ENCODE measurements around the gene MPHOSPH6.

MPHOSPH6 gene

GRCh38 chr16:82184213-82184612 lies 14.2 kb upstream of the MPHOSPH6 start:
- TF ChIP-seq, protein P1, sequence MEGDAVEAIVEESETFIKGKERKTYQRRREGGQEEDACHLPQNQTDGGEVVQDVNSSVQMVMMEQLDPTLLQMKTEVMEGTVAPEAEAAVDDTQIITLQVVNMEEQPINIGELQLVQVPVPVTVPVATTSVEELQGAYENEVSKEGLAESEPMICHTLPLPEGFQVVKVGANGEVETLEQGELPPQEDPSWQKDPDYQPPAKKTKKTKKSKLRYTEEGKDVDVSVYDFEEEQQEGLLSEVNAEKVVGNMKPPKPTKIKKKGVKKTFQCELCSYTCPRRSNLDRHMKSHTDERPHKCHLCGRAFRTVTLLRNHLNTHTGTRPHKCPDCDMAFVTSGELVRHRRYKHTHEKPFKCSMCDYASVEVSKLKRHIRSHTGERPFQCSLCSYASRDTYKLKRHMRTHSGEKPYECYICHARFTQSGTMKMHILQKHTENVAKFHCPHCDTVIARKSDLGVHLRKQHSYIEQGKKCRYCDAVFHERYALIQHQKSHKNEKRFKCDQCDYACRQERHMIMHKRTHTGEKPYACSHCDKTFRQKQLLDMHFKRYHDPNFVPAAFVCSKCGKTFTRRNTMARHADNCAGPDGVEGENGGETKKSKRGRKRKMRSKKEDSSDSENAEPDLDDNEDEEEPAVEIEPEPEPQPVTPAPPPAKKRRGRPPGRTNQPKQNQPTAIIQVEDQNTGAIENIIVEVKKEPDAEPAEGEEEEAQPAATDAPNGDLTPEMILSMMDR (IDR thresholded peaks at IDR 0.05; ENCODE audit: low read depth, low read length, missing control alignments): no peak
- H3K4me3 ChIP-seq (ENCODE audit: low read depth, low read length): no peak overlapping the region
- no peak for DNase-seq (ENCODE audit: low read depth)

DNA sequence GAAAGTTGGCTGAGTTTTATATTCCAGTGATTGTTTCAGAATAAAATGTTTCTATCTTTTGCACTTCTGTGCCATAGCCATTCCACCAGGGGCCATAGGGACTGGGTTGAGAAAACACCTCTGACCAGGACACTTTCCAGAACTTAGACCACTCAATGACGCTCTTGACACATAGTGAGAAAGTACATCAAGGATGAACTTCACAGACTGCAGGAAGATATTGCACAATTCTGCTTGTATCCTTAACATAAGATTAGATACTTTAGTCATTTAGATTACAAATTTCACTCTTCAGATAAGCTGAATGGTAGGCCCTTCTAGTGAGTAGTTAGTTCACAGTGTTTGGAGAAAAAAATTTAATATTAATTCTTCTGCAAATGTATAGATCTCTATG lies 13.0 kb upstream of the MPHOSPH6 start:
- TF ChIP-seq, protein P1 (IDR thresholded peaks at IDR 0.05; ENCODE audit: low read depth, low read length, missing control alignments): no peak
- no peak overlapping the region for H3K4me3 ChIP-seq (ENCODE audit: low read depth, low read length)
- DNase-seq (ENCODE audit: low read depth): no peak

DNA sequence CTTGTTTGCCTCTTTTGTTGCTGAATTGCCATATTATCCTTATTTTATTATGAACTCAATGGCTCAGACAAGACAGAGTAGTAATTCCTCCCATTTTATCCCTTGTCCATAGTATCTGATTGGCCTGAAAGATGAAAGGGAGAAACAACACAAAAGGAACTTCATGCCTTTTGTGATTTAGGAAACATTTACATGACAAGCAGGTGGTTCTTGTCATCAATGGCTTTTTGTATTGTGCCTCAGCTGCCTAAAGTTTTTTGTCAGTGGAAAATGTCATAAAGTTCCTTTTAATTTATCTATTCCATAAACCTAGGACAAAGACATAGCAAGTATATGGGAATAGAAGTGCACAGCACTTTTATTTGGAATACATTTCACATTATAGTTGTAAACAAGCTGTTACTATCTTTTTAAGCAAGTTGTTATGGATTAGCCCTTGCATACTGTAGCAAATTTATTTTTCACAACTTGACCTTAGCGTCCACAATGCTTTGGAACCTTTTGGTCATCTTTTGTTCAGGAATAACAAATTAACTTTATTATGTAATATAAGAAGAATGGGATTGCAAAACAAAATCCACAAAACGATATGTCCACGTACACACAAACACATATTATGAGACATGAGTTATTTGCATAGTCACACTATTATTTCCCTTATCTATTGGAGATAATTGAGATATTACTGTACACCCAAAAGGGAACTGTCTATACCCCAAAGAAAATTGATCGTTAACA lies 12.4 kb upstream of the MPHOSPH6 start:
- TF ChIP-seq, protein P1 (IDR thresholded peaks at IDR 0.05; ENCODE audit: low read depth, low read length, missing control alignments): no peak
- H3K4me3 ChIP-seq (ENCODE audit: low read depth, low read length): no peak overlapping the region
- no peak for DNase-seq (ENCODE audit: low read depth)

GRCh38 chr16:82181461-82182185 lies 11.6 kb upstream of the MPHOSPH6 start:
- DNase-seq (ENCODE audit: low read depth): no peak
- H3K4me3 ChIP-seq (ENCODE audit: low read depth, low read length): no peak overlapping the region
- TF ChIP-seq, protein P1 (IDR thresholded peaks at IDR 0.05; ENCODE audit: low read depth, low read length, missing control alignments): no peak

DNA sequence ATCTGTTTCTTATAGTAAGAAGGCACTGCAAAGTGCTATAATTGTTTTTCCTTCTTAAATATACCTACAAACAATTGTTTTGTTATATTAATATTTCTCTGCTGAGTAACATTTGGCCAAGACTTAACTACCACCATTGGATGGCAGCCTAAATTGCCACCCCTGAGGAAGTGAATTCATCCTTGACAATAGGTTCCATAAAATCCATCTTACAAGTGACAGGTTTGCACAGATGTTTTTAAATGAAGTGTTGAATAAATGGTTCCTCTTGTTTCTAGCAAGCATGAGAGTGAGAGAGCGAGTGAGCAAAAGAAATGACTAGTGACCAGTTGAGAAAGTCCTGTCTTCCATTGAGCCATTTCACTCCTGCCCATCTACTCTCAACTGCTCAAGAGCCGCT lies 8.3 kb upstream of the MPHOSPH6 start:
- no peak overlapping the region for H3K4me3 ChIP-seq (ENCODE audit: low read depth, low read length)
- DNase-seq (ENCODE audit: low read depth): no peak
- TF ChIP-seq, protein P1 (IDR thresholded peaks at IDR 0.05; ENCODE audit: low read depth, low read length, missing control alignments): no peak

GRCh38 chr16:82177555-82177954 lies 7.5 kb upstream of the MPHOSPH6 start:
- TF ChIP-seq, protein P1 (IDR thresholded peaks at IDR 0.05; ENCODE audit: low read depth, low read length, missing control alignments): no peak
- H3K4me3 ChIP-seq (ENCODE audit: low read depth, low read length): no peak overlapping the region
- no peak for DNase-seq (ENCODE audit: low read depth)
